Measurements from ENCODE around the gene SLMAP. TPM values are rescaled to one million over a fixed set of nuclear protein-coding genes. Genes with fewer than 3 reads are reported as not detected.

SLMAP gene
- total and polyA plus RNA-seq, 11 donors = 96.4 to 534 (median 269) TPM

DNA sequence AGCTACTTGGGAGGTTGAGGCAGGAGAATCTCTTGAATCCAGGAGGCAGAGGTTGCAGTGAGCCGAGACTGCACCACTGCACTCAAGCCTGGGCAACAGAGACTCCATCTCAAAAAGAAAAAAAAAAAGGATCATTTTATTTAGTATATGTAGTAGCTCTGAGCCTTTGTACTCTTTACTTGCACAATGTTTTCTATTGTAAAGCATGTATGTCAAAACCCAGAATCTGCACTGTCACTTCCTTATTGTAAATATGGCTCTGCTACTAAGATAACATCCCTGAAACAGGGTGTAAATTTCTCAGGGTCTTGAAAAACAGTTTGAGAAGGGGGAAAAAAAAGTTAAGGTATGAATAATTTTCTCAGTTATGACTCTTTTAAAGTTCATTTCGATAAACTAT is 35.1 kb downstream of the SLMAP start:
- 86 to 99% (median 96%) methylated on average over 2 of the region's 2 CpGs for WGBS, 4 donors
- no peak for TF ChIP-seq POLR2A (IDR thresholded peaks at IDR 0.05)
- TF ChIP-seq CTCF (IDR thresholded peaks at IDR 0.05) = no peak
- Histone ChIP-seq H3K36me3 (no peaks in the 10 kb centered on the region), H3K4me1 (peaks cover 0 to 37% (median 22%) of the 10 kb centered on the region in 12 donors), H3K27ac (peak overlapping the region in 1 of 12 donors; percentile 34), H3K27me3 (no peaks in the 10 kb centered on the region), H3K9me3 (no peaks in the 10 kb centered on the region), H3K4me3 (no peak overlapping the region)
- ATAC-seq = no peak
- DNase-seq = no peak
- intact Hi-C loops (cut with DNase I) = no loop called here

- 93 to 98% (median 96%) methylated on average over 1 of the region's 1 CpG for WGBS, 4 donors
- H3K4me3 ChIP-seq = no peak overlapping the region
- no peak for ATAC-seq
- no peaks in the 10 kb centered on the region for H3K27me3 ChIP-seq
- TF ChIP-seq POLR2A (IDR thresholded peaks at IDR 0.05) (no peak), CTCF (IDR thresholded peaks at IDR 0.05) (no peak)
- H3K4me1 ChIP-seq = peaks cover 0 to 41% (median 24%) of the 10 kb centered on the region in 12 donors
- no peaks in the 10 kb centered on the region for H3K36me3 ChIP-seq
- no peaks in the 10 kb centered on the region for H3K9me3 ChIP-seq
- H3K27ac ChIP-seq = no peak overlapping the region
- no peak for DNase-seq
- intact Hi-C loops (cut with DNase I) = no loop called here
Measured at GRCh38 chr3:57792198-57792597, 36.1 kb downstream of the SLMAP start.

GRCh38 chr3:57793737-57794187 is 37.7 kb downstream of the SLMAP start:
- Histone ChIP-seq H3K9me3 (no peaks in the 10 kb centered on the region), H3K27me3 (no peaks in the 10 kb centered on the region), H3K4me1 (peaks cover 0 to 42% (median 18%) of the 10 kb centered on the region in 12 donors), H3K36me3 (no peaks in the 10 kb centered on the region), H3K4me3 (no peak overlapping the region), H3K27ac (no peak overlapping the region)
- DNase-seq = no peak
- intact Hi-C loops (cut with DNase I) = no loop called here
- 90 to 96% (median 94%) methylated on average over 4 of the region's 4 CpGs for WGBS, 4 donors
- ATAC-seq = peak in 1 of 4 donors; percentile 10
- TF ChIP-seq CTCF (IDR thresholded peaks at IDR 0.05) = no peak

GRCh38 chr3:57794501-57794900 is 38.4 kb downstream of the SLMAP start:
- Histone ChIP-seq H3K9me3 (no peaks in the 10 kb centered on the region), H3K36me3 (no peaks in the 10 kb centered on the region), H3K27ac (no peak overlapping the region), H3K4me3 (no peak overlapping the region), H3K4me1 (peaks cover 0 to 42% (median 18%) of the 10 kb centered on the region in 12 donors), H3K27me3 (no peaks in the 10 kb centered on the region)
- ATAC-seq (no peak), DNase-seq (no peak)
- intact Hi-C loops (cut with DNase I) = no loop called here
- WGBS, 4 donors = 76 to 85% (median 83%) methylated on average over 4 of the region's 4 CpGs
- TF ChIP-seq CTCF (IDR thresholded peaks at IDR 0.05) (no peak), POLR2A (IDR thresholded peaks at IDR 0.05) (no peak)
